Left cardiac atrium (tissue), 4 donors: Measurements from ENCODE around the gene ALDH1L1. TPM values are rescaled to one million over a fixed set of nuclear protein-coding genes. Genes with fewer than 3 reads are reported as not detected.
A peak's percentile ranks its signal among the peaks of the same experiment; 100 is the strongest.

Source experiments
- ATAC-seq, 2 donors: fragments of 200-7000 bp; cut with Tn5 transposase; one replicate each; pipeline ENCODE4 v1.9.1; 2020; ENCODE audit warnings: mild to moderate bottlenecking in 2 of 2, moderate library complexity in 2 of 2
- DNase-seq: peaks from one replicate; pipeline ENCODE4 v3.0.0-alpha.2; 2020
- intact Hi-C, 2 donors: fragments of 100-400 bp; cut with DNase I; formaldehyde crosslinking; loops; one replicate each; pipeline versions ENCODE4 v1.14.1 to v1.15.1; 2022 to 2023
- total RNA-seq, 2 donors: library from RNA; stranded (reverse); fragmentation: NEBNext Ultra II Directional; extraction: Animal tissue kit (Norgen Biotek cat#: 25700); gene quantifications; one replicate each; pipeline ENCODE4 v1.2.1, GENCODE V29; 2021
- donor health status: DM: no; HTN: yes; CAD: no.
- donor health status: DM: no; HTN: yes; CAD: no; lungs with severe emphysema.
- donor health status: DM: yes; HTN: yes; CAD: no.
- donor health status: Dilated cardiomyopathy.

Gene ALDH1L1
- total RNA-seq, 2 donors from 2014 or later, result 20.2 to 22.9 TPM

DNA sequence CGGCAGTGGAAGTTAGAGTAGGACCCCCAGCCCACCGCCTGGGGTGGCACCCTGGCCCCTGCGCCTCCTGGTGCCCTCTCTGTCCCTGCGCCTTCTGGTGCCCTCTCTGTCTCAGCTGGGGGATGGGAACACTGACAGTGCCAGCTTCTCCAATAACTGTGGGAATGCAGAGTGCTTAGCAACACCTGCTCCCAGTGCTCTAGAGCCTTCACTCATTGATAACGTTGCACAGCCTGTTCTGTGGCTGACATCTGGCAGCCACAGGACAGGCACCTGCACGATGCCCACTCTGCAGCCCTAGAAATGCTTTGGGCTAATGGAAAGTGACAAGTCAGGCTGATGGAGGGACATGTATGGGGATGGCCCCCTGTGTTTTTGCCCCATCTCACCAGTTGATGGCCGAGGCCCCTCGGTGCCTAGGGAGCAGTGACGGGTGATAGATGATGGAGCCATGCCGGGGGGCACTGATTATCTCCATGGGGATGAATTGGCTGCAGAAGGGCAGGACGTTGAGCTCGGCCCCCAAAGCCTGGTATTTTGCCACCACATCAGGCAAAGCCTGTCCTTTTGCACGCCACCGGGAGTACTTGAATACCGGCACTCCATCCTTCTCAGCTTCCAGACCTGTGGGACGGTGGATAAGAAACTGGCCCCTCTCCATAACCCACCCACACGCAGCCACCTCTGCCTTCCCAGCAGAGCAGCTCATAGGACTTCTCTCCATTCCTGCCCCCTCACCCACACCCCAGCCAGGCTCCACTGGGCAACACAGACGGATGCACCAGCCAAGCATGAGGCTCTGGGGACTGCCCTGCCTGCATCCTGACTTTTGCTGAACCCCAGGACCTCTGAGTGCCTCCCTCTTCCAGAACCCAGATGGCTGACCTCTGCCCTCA is 22.1 kb downstream of the ALDH1L1 start:
- ATAC-seq (peak in 1 of 2 donors; percentile 27), DNase-seq (no peak)
- intact Hi-C loops, result no loop called here

DNA sequence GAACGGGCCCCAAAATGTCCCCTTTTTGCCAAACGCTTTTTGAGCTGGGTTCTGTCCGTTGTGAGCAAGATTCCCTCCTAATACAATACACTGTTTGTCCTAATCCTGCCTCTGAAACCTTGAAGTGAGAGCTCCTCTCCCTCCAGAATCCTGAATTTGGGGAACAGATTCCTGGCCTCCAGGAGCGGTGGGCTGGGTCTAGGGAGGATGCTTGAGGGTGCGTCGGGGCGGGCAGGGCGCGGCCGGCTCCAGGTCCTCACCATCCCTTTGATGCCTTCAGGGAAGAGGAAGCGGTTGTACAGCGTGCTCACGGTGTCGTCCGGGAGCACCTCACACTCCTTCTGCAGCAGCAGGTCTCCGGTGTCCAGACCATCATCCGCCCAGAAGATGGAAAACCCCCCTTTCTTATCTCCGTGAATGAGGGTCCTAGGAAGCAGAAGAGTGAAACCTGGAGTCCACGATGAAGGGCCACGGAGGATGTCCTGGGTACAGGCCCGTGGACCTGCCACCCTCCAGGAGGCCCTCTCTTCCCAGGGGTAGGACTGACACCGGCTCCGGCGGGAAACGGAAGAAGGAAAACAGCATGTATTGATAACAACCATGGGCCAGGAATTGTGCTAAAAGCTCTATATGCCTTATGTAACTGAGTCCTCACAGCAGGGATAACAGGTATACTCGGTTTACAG is 23.2 kb downstream of the ALDH1L1 start:
- ATAC-seq (no peak), DNase-seq (no peak)
- intact Hi-C loops, result no loop called here

DNA sequence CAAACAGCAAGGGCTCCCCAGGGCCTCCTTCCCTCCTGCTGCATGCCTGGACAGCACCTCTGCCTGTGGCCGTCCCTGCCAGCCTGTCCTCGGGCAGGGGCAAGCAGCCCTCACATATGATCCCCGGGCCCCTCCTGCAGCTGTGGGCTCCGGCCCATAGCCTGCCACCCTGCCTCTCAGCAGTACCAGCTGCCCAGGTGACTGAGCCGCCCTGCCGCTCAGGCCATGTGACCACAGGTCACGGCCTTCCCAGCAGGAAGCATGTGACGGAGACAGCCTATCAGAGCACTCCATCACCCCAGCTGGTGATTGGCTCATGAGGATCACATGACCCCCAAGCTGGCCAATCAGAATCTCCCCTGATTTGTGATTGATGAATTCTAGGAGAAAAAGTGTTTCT is 23.9 kb downstream of the ALDH1L1 start:
- no peak for ATAC-seq
- DNase-seq, result no peak
- intact Hi-C loops, result no loop called here

DNA sequence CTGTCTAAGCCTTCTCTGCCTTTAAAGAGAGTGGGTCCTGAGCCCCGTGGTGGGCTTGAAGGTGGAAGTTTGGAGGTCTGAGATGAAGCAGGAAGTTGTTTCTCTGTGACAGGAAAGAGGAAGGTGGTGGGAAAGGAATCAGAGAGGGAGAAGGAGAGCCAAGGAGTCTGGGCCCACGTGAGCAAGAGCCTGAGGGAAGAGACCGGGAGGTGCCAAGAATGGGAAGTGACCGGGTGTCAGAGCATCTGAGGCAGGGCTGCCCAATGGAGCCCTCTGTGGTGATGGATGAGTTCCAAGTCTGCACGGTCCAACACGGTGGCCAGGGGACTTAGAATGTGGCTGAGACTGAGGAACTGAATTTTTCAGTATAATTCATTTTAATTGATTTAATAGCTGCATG is 24.6 kb downstream of the ALDH1L1 start:
- intact Hi-C loops, result no loop called here
- ATAC-seq, result no peak
- DNase-seq, result no peak

DNA sequence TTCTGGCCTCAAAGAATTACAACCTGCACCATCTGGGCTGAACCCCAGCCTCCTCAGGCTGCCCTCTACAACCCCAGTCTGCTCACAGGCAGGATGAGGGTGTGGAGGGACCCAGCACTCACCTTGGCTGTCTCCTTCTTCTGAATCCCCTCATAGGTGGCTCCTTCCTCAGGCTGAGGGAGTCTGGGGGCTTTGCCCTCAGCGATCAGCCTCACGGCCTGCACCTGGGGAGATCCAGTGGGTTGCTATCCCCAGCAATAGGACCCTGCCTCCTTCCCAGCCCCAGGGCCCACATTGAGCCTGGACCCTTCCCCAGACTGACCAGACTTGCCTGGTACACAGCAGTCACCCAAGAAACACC is 25.1 kb downstream of the ALDH1L1 start:
- ATAC-seq (no peak), DNase-seq (no peak)
- intact Hi-C loops, result no loop called here

DNA sequence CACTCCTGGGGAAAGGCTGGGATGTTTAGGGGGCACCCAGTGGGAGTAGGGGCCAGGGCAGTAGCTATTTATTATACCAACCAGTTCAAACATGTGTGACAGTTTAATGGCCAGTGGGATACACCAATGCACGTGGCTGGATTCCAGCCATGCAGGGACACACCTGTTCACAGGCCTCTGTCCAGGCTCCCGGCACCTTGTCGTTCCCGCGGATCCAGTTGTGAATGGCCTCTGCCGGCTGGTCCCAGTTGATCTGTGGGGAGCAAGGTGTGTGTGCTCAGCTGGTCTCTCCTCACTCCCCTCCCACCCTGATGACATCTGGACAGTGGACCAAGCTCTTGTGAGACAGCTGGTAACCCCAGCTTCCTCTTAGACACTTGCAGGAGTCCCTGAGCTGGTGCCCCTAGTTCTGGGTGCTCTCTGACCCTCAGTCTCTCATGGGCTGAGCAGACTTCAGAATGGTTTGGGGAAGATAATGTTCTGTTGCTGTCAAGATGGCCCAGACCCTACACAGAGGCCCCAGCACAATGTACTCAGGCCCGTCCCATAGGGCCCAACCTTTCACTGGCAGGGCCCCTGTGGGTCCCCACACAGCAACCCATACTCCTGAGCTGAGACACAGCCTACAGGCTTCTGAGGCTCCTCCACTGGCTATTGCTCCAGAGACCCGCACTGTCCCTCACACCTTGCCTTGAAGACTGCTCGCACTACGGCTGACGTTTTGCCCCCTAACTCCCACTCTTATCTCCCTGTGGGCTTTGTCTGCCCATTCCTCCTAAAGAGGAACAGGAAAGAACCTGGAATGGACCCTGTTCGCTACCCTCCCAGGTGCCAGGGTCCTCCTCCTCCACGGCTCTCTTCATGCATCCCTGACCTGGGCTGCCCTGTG is 25.8 kb downstream of the ALDH1L1 start:
- DNase-seq, result no peak
- ATAC-seq, result no peak
- intact Hi-C loops, result no loop called here

DNA sequence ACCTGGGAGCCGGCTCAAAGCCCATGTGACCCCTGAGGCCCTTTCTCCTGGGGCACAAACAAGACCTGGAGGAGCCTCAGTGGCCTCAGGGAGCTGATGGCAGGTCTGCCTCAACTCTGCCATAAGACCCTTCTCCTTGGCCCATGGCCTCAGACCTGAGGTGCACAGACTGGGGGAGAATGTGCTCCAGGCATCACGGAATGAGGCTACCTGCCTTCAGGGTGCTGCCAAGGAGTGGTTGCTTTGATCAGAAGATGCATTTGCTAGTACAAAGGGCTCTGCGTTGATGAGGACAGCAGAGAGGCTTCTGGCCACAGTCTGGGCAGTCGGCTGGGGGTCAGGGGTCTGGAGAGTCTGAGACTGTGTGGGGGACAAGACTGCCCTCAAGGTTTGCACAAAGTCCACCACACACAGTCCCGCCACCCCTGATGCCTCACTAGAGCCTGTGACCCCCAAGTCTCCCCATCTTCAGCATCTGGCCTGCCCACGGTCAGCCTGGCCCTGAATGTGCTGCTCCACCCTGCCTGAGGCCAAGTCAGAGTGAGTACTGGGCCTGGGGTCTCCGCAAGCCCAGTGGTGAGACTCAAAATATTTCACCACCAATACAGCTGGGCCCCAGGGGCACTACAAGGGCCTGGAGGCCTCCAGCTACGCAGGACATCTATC is 26.6 kb downstream of the ALDH1L1 start:
- ATAC-seq, result no peak
- intact Hi-C loops, result no loop called here
- no peak for DNase-seq

DNA sequence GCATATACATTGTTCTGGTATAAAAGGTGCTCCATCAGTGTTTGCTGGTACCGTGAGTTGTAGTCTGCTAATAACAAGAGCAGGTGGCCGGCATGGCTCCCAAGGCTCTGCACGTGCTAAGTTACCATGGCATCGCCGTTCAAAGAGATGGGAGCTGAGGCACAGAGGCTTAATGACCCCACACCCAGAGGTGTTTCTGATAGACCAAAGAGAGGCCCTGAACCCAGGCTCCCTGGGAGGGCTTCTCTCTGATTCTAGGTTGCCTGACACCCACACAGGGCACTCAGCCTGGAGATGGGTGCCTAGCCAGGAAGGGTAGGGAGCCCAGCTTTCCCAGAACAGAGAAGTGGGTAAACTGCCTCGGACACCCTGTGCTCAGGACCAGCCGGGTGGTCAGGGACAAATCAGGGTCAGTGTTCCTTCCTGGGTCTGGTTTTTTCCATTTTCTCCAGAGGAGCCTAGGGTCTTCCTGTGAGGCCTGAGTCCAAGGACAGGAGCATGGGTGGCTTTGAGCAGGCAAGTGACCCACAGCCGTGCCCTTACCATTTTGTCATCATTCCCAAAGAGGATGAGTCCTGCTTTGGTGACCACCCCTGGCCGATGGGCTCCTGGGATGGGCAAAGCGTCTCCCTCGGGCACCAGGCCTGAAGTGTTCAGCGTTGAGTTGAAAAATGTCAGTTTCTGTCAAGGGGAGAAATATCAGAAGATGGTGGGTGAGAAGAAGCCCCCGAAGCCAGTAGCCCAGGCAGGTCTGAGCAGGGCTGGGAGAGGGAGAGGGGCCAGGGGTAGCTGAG is 27.3 kb downstream of the ALDH1L1 start:
- no peak for ATAC-seq
- intact Hi-C loops, result no loop called here
- DNase-seq, result no peak

DNA sequence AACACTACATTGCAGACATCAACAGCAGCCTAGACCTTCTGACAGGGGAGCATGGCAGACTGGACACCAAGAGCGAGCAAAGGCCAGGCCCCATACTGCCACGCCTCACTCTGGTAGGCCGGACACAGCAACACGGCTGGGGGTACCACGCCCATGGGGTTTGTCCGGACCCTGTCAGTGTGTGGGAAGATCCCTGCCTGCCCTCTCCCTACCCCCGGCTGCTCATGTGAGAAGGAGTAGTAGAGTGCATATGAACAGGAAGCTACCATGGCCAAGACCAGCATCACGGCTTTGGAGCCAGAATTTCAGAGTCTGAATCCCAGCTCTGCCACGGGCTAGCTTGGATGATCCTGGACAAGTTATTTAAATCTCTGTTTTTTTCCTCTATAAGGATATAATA is 27.9 kb downstream of the ALDH1L1 start:
- intact Hi-C loops, result no loop called here
- ATAC-seq, result no peak
- DNase-seq, result no peak

DNA sequence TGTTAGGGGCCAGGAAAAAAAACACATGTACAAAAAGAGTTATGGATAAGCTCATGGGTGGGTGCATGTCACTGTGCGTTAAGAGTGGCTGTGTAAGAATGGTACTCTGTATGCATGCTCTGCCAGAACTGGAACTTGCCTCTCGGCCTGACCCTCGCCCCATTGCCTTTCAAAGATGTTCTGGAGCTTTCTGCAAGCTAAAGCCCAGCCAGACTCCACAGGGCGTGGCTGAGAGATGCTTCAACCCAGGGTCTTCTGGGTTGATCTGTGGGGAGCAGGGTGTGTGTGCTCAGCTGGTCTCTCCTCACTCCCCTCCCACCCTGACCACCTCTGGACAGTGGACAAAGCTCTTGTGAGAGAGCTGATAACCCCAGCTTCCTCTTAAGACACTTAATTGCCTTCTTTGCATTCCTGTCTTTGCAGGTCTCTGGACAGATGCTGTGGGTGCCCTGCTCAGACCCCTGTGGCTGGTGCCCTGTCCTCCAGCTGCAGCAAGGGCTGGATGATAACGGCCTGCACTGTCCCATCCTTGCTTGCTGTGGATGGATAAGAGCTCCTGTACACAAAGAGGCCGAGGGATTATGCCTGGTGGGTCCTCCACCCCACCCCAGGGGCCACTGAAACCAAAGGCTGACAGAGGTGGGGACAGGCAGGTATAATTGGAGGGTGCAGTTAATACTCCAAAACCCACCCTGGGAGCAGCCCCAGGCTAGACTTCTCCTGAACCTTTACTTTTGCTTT is 28.7 kb downstream of the ALDH1L1 start:
- no peak for ATAC-seq
- intact Hi-C loops, result no loop called here
- no peak for DNase-seq

DNA sequence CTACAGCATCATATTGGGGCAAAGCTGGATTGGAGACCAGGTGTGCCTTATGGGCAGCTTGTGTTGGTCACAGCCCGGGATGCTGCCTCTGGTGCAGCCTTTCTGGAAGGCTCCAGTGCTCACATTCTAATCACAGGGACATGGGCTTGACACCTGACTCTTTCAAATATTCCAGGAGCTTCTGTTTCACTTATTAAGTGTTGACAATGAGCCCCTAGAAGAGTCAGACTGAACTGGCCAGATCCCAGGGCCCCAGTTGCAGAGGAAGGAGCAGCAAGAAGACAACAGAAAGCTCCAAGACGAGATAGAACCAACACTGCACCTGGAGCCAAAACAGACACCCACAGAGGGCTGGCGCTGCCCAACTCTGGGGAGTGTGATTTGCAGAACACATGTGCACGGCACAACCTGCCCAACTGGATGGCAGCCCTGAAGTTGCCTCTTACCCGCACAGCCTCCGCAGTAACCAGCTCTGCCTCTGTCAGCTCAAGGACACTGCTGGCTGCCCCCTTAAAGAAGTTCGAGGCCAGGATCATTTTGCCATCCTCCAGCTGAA is 30.3 kb downstream of the ALDH1L1 start:
- ATAC-seq, result no peak
- no peak for DNase-seq
- intact Hi-C loops, result no loop called here

DNA sequence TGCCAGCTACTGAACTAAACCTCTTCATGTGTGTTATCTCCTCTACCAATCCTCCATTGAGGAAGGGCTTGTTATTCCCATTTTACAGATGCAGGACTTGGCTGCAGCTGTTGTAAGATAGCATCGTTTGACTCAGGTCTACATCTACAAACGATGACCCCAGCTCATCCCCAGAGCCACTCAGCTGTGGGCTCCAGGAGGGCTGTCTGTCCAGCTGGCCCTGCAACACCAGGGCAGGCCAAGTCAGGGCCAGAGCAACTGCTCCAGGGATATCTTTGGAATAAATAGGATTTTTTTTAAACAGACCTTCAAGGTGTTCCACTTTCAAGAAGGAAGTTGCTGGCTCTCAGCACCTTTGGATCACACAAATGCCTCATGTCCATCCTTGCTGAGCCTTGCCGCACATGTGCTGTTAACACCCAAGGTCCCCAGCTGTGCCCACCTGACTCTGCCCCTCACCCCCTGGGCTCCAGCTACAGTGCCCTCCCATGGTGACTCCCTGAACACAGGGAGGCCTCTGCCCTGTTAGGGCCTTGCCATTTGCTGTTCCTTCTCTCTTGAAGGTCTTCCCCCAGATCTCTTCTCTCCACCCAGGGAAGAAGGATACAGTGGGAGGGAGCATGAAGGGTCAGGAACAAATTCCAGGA is 31.0 kb downstream of the ALDH1L1 start:
- intact Hi-C loops, result no loop called here
- ATAC-seq (no peak), DNase-seq (no peak)

DNA sequence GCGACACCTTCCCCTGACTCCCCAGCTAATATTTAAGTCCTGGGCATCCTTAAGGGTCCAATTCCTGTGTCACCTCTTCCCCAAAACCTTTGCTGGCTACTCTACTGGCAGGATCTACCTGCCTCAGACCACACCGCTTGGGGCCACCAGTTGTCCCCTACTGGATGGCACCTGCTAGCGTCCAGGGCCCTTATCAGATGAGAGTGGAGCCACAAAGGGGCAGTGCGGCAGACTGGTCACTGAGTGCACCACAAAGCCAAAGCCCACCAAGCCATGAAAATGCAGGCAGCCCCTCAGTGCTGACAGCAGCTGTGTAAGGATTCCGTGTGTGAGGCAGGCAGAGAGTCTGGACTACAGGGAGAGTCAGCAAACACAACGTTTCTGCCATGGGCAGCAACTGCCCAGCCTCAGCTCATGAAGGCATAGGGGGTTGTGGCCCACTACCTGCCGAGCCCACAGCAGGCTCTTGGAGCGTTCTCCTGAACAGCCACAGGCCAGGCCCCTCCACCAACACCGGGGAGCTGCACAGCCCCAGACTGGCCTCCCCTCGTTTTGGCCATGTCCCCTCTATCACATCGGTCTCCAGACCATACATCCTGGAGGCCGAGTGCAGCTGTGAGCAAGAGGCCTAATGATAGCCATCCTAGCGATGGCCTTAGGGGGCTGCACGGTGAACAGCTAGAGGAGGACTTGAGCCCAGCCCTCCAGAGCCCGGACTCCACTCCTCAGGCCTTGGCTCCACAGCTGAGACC is 32.3 kb downstream of the ALDH1L1 start:
- intact Hi-C loops, result no loop called here
- ATAC-seq (no peak), DNase-seq (no peak)

DNA sequence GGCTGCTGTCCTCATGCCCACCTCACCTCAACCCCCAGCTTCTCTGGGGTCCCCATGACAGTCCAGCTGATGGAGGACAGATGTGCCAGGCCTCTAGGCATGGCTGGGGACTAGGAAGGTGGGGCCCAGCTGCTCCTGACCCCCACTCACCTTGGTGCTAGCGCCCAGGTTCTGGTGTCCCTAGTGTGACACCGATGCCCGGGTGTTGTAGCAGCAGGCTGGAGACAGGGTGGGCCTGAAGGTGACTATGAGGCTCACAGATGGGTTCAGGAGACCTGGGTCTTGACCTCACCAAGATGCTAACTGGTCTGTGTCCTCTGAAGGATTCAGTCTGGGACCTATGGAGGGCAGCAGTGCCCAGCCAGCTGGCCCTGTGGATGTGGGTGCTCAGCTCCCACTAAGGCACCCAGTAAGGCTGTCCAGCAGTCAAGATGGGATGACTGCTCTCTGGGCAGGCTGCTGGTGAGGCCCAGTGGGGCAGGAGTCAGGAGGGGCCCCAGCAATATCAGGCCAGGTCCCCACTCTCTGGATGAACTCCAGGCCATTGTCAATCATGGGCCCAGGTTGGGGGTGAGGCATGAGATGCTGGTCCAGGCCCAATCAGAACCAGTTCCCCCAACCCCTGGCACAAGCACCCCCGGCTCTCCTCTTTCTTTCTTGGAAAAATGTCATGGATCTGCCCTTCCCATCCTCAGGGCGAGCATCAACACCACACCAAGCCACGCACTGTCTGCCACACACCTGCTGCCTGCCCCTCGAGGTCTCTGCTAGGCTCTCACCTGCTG is 33.0 kb downstream of the ALDH1L1 start:
- DNase-seq (no peak), ATAC-seq (no peak)
- intact Hi-C loops, result no loop called here

DNA sequence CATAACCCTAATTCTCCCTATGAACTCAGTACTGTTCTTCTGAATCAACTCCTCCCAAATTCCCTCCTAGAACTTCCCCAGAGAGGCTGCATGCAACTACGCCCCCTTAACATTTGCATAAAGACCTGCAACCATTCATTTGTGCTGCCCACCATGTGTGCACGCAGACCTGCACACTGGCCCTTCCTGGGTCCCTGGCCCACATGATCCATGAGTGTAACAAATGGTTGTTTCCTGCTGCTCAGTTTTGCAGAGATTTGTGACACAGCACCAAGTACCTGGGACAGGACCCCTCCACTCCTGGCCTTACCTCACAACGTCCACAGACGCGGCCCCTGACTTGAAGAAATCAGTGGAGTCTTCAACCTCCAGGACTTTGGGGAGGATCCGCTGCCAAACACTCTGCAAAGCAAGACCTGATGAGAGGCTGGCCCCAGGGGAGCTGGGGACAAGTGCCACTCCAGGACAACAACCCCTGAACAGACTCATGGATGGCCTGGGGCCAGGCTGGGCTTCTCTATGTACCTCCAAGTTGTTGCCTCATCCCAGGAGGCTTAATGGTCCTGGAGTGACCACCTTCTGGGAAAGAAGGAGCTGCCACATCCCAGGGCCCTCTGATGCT is 33.8 kb downstream of the ALDH1L1 start:
- ATAC-seq, result no peak
- intact Hi-C loops, result no loop called here

More for the DNA sequence above, 33.8 kb downstream of the ALDH1L1 start:
- no peak for DNase-seq
